OCI-LY3 (cell line): Measurements from ENCODE around the gene COX5A.

ENCODE experiments used
- EZH2phosphoT487 ChIP-seq: fragments of 200-600 bp; shearing (Covaris generic); IDR thresholded peaks from 2 replicates; pipeline ENCODE4 v1.6.1; 2018; ENCODE audit warnings: antibody characterized with exemption, mixed run types, low read depth
- TF ChIP-seq, protein P1 (sequence below): fragments of 200-600, 300-600 bp; sonication (generic); IDR thresholded peaks from 2 replicates; pipeline ENCODE4 v1.5.1; 2014; ENCODE audit warnings: antibody characterized with exemption, low read length, low read depth

DNA sequence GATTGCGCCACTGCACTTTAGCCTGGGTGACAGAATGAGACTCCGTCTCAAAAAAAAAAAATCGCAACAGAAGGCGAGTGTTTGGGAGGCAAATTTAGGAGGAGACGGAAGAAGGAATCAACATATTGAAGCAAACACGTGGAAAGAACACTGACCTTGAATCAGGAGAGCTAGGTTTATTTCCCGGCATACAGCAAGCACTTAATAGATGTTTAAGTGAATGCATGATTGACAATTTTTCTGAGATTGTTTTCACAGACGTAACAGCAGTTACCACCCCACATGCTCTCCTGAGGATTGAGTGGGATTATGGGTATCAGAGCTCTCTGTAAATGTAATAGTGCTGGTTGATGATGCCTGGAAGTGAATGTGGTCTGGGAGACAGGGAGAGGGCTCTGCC lies 24.3 kb upstream of the COX5A start:
- TF ChIP-seq, protein P1, sequence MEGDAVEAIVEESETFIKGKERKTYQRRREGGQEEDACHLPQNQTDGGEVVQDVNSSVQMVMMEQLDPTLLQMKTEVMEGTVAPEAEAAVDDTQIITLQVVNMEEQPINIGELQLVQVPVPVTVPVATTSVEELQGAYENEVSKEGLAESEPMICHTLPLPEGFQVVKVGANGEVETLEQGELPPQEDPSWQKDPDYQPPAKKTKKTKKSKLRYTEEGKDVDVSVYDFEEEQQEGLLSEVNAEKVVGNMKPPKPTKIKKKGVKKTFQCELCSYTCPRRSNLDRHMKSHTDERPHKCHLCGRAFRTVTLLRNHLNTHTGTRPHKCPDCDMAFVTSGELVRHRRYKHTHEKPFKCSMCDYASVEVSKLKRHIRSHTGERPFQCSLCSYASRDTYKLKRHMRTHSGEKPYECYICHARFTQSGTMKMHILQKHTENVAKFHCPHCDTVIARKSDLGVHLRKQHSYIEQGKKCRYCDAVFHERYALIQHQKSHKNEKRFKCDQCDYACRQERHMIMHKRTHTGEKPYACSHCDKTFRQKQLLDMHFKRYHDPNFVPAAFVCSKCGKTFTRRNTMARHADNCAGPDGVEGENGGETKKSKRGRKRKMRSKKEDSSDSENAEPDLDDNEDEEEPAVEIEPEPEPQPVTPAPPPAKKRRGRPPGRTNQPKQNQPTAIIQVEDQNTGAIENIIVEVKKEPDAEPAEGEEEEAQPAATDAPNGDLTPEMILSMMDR: no peak
- TF ChIP-seq EZH2phosphoT487: no peak
